ENCODE results near the gene BMPR1B.

The BMPR1B gene

GRCh38 chr4:94762326-94762725 is 4.6 kb downstream of the BMPR1B start:
- no peaks in the 10 kb centered on the region for H3K9me3 ChIP-seq (ENCODE audit: control insufficient read depth, insufficient read depth, low read length)
- WGBS (ENCODE audit: insufficient coverage, insufficient read length): no CpG with 5 or more reads among the region's 4 CpGs
- no peaks in the 10 kb centered on the region; the same call in 1 of the 2 replicates for H3K36me3 ChIP-seq (ENCODE audit: control insufficient read depth, insufficient read depth, low read length)
- H3K4me1 ChIP-seq (ENCODE audit: control insufficient read depth, insufficient read depth, low read length): no peaks in the 10 kb centered on the region
- peaks cover 7% of the 10 kb centered on the region; the same call in 1 of the 2 replicates for H3K27me3 ChIP-seq (ENCODE audit: control insufficient read depth, insufficient read depth, low read length)
- H3K4me3 ChIP-seq (ENCODE audit: low read length): no peak overlapping the region
- DNase-seq (ENCODE audit: low read depth, low spot score): no peak
- no peak overlapping the region for H3K27ac ChIP-seq (ENCODE audit: low read length)

GRCh38 chr4:94763005-94763404 is 5.2 kb downstream of the BMPR1B start:
- no peaks in the 10 kb centered on the region for H3K4me1 ChIP-seq (ENCODE audit: control insufficient read depth, insufficient read depth, low read length)
- peaks cover 4% of the 10 kb centered on the region; the same call in 1 of the 2 replicates for H3K27me3 ChIP-seq (ENCODE audit: control insufficient read depth, insufficient read depth, low read length)
- no peaks in the 10 kb centered on the region for H3K9me3 ChIP-seq (ENCODE audit: control insufficient read depth, insufficient read depth, low read length)
- WGBS (ENCODE audit: insufficient coverage, insufficient read length): no CpG with 5 or more reads among the region's 4 CpGs
- H3K27ac ChIP-seq (ENCODE audit: low read length): no peak overlapping the region
- DNase-seq (ENCODE audit: low read depth, low spot score): no peak
- H3K36me3 ChIP-seq (ENCODE audit: control insufficient read depth, insufficient read depth, low read length): no peaks in the 10 kb centered on the region; the same call in 1 of the 2 replicates
- H3K4me3 ChIP-seq (ENCODE audit: low read length): no peak overlapping the region

- no CpG with 5 or more reads among the region's 3 CpGs for WGBS (ENCODE audit: insufficient coverage, insufficient read length)
- no peak overlapping the region for H3K27ac ChIP-seq (ENCODE audit: low read length)
- no peak for DNase-seq (ENCODE audit: low read depth, low spot score)
- H3K4me3 ChIP-seq (ENCODE audit: low read length): no peak overlapping the region
- H3K9me3 ChIP-seq (ENCODE audit: control insufficient read depth, insufficient read depth, low read length): no peaks in the 10 kb centered on the region
- H3K4me1 ChIP-seq (ENCODE audit: control insufficient read depth, insufficient read depth, low read length): no peaks in the 10 kb centered on the region
- H3K27me3 ChIP-seq (ENCODE audit: control insufficient read depth, insufficient read depth, low read length): peaks cover 4% of the 10 kb centered on the region; the same call in 1 of the 2 replicates
- no peaks in the 10 kb centered on the region for H3K36me3 ChIP-seq (ENCODE audit: control insufficient read depth, insufficient read depth, low read length)
Observed at GRCh38 chr4:94763500-94763899, 5.7 kb downstream of the BMPR1B start.

- Histone ChIP-seq H3K4me1 (ENCODE audit: control insufficient read depth, insufficient read depth, low read length) (no peaks in the 10 kb centered on the region), H3K27ac (ENCODE audit: low read length) (no peak overlapping the region), H3K36me3 (ENCODE audit: control insufficient read depth, insufficient read depth, low read length) (no peaks in the 10 kb centered on the region), H3K27me3 (ENCODE audit: control insufficient read depth, insufficient read depth, low read length) (peaks cover 2% of the 10 kb centered on the region; the same call in 1 of the 2 replicates), H3K9me3 (ENCODE audit: control insufficient read depth, insufficient read depth, low read length) (no peaks in the 10 kb centered on the region), H3K4me3 (ENCODE audit: low read length) (no peak overlapping the region)
- no peak for DNase-seq (ENCODE audit: low read depth, low spot score)
- no CpG with 5 or more reads among the region's 2 CpGs for WGBS (ENCODE audit: insufficient coverage, insufficient read length)
Observed at GRCh38 chr4:94764069-94764468, 6.3 kb downstream of the BMPR1B start.

- WGBS (ENCODE audit: insufficient coverage, insufficient read length): no CpG with 5 or more reads among the region's 3 CpGs
- no peak for DNase-seq (ENCODE audit: low read depth, low spot score)
- Histone ChIP-seq H3K4me3 (ENCODE audit: low read length) (no peak overlapping the region), H3K9me3 (ENCODE audit: control insufficient read depth, insufficient read depth, low read length) (no peaks in the 10 kb centered on the region), H3K36me3 (ENCODE audit: control insufficient read depth, insufficient read depth, low read length) (no peaks in the 10 kb centered on the region), H3K27me3 (ENCODE audit: control insufficient read depth, insufficient read depth, low read length) (no peaks in the 10 kb centered on the region), H3K27ac (ENCODE audit: low read length) (no peak overlapping the region), H3K4me1 (ENCODE audit: control insufficient read depth, insufficient read depth, low read length) (no peaks in the 10 kb centered on the region)
Observed at GRCh38 chr4:94765174-94765573, 7.4 kb downstream of the BMPR1B start.

GRCh38 chr4:94765648-94766047 is 7.9 kb downstream of the BMPR1B start:
- H3K36me3 ChIP-seq (ENCODE audit: control insufficient read depth, insufficient read depth, low read length): no peaks in the 10 kb centered on the region
- DNase-seq (ENCODE audit: low read depth, low spot score): no peak
- no peak overlapping the region for H3K4me3 ChIP-seq (ENCODE audit: low read length)
- no peaks in the 10 kb centered on the region for H3K4me1 ChIP-seq (ENCODE audit: control insufficient read depth, insufficient read depth, low read length)
- no CpG with 5 or more reads among the region's 4 CpGs for WGBS (ENCODE audit: insufficient coverage, insufficient read length)
- H3K27ac ChIP-seq (ENCODE audit: low read length): no peak overlapping the region
- H3K27me3 ChIP-seq (ENCODE audit: control insufficient read depth, insufficient read depth, low read length): no peaks in the 10 kb centered on the region
- H3K9me3 ChIP-seq (ENCODE audit: control insufficient read depth, insufficient read depth, low read length): no peaks in the 10 kb centered on the region

GRCh38 chr4:94766856-94767255 is 9.1 kb downstream of the BMPR1B start:
- no peak for DNase-seq (ENCODE audit: low read depth, low spot score)
- Histone ChIP-seq H3K36me3 (ENCODE audit: control insufficient read depth, insufficient read depth, low read length) (no peaks in the 10 kb centered on the region), H3K4me1 (ENCODE audit: control insufficient read depth, insufficient read depth, low read length) (no peaks in the 10 kb centered on the region), H3K27me3 (ENCODE audit: control insufficient read depth, insufficient read depth, low read length) (no peaks in the 10 kb centered on the region), H3K4me3 (ENCODE audit: low read length) (no peak overlapping the region), H3K27ac (ENCODE audit: low read length) (no peak overlapping the region), H3K9me3 (ENCODE audit: control insufficient read depth, insufficient read depth, low read length) (no peaks in the 10 kb centered on the region)
- no CpG with 5 or more reads among the region's 3 CpGs for WGBS (ENCODE audit: insufficient coverage, insufficient read length)

GRCh38 chr4:94767446-94767845 is 9.7 kb downstream of the BMPR1B start:
- Histone ChIP-seq H3K27ac (ENCODE audit: low read length) (no peak overlapping the region), H3K27me3 (ENCODE audit: control insufficient read depth, insufficient read depth, low read length) (no peaks in the 10 kb centered on the region), H3K4me3 (ENCODE audit: low read length) (no peak overlapping the region), H3K9me3 (ENCODE audit: control insufficient read depth, insufficient read depth, low read length) (no peaks in the 10 kb centered on the region), H3K4me1 (ENCODE audit: control insufficient read depth, insufficient read depth, low read length) (no peaks in the 10 kb centered on the region), H3K36me3 (ENCODE audit: control insufficient read depth, insufficient read depth, low read length) (no peaks in the 10 kb centered on the region)
- 100% methylated on average over 1 of the region's 1 CpG for WGBS (ENCODE audit: insufficient coverage, insufficient read length)
- no peak for DNase-seq (ENCODE audit: low read depth, low spot score)

- no peak overlapping the region for H3K4me3 ChIP-seq (ENCODE audit: low read length)
- H3K27me3 ChIP-seq (ENCODE audit: control insufficient read depth, insufficient read depth, low read length): no peaks in the 10 kb centered on the region
- no peak for DNase-seq (ENCODE audit: low read depth, low spot score)
- H3K36me3 ChIP-seq (ENCODE audit: control insufficient read depth, insufficient read depth, low read length): no peaks in the 10 kb centered on the region
- H3K4me1 ChIP-seq (ENCODE audit: control insufficient read depth, insufficient read depth, low read length): no peaks in the 10 kb centered on the region
- WGBS (ENCODE audit: insufficient coverage, insufficient read length): no CpG with 5 or more reads among the region's 1 CpG
- H3K9me3 ChIP-seq (ENCODE audit: control insufficient read depth, insufficient read depth, low read length): no peaks in the 10 kb centered on the region; the same call in 1 of the 2 replicates
- H3K27ac ChIP-seq (ENCODE audit: low read length): no peak overlapping the region
Observed at GRCh38 chr4:94782707-94783106, 25.0 kb downstream of the BMPR1B start.

GRCh38 chr4:94791701-94792100 is 33.9 kb downstream of the BMPR1B start:
- Histone ChIP-seq H3K36me3 (ENCODE audit: control insufficient read depth, insufficient read depth, low read length) (no peaks in the 10 kb centered on the region), H3K4me3 (ENCODE audit: low read length) (no peak overlapping the region), H3K27me3 (ENCODE audit: control insufficient read depth, insufficient read depth, low read length) (no peaks in the 10 kb centered on the region), H3K4me1 (ENCODE audit: control insufficient read depth, insufficient read depth, low read length) (no peaks in the 10 kb centered on the region), H3K9me3 (ENCODE audit: control insufficient read depth, insufficient read depth, low read length) (no peaks in the 10 kb centered on the region), H3K27ac (ENCODE audit: low read length) (no peak overlapping the region)
- WGBS (ENCODE audit: insufficient coverage, insufficient read length): 100% methylated on average over 2 of the region's 4 CpGs
- DNase-seq (ENCODE audit: low read depth, low spot score): no peak

- DNase-seq (ENCODE audit: low read depth, low spot score): no peak
- H3K4me3 ChIP-seq (ENCODE audit: low read length): no peak overlapping the region
- H3K27ac ChIP-seq (ENCODE audit: low read length): no peak overlapping the region
- no peaks in the 10 kb centered on the region for H3K4me1 ChIP-seq (ENCODE audit: control insufficient read depth, insufficient read depth, low read length)
- WGBS (ENCODE audit: insufficient coverage, insufficient read length): no CpG with 5 or more reads among the region's 3 CpGs
- H3K27me3 ChIP-seq (ENCODE audit: control insufficient read depth, insufficient read depth, low read length): no peaks in the 10 kb centered on the region
- no peaks in the 10 kb centered on the region for H3K36me3 ChIP-seq (ENCODE audit: control insufficient read depth, insufficient read depth, low read length)
- no peaks in the 10 kb centered on the region for H3K9me3 ChIP-seq (ENCODE audit: control insufficient read depth, insufficient read depth, low read length)
Observed at GRCh38 chr4:94798808-94799207, 41.1 kb downstream of the BMPR1B start.

All from iPS DF 6.9 (cell line).